ENCODE measurements around the gene ZAP70. TPM values are rescaled to one million over a fixed set of nuclear protein-coding genes. Genes with fewer than 3 reads are reported as not detected.

ZAP70 gene
- total RNA-seq, 1 experiment from 2014 or later = 0.61 TPM

- TF ChIP-seq PRDM15 (CRISPR knock-in tag; IDR thresholded peaks at IDR 0.05) (no peak), RELA (CRISPR knock-in tag; IDR thresholded peaks at IDR 0.05; ENCODE audit: borderline replicate concordance) (no peak), MLX (CRISPR knock-in tag; IDR thresholded peaks at IDR 0.05) (no peak), USF1 (CRISPR knock-in tag; IDR thresholded peaks at IDR 0.05) (peak; percentile 19; the same call in 1 of the 2 replicates), ATF3 (CRISPR knock-in tag; conservative IDR thresholded peaks at IDR 0.05) (no peak), CREB1 (CRISPR knock-in tag; IDR thresholded peaks at IDR 0.05) (no peak), MYBL2 (CRISPR knock-in tag; IDR thresholded peaks at IDR 0.05) (no peak), RORB (CRISPR knock-in tag; IDR thresholded peaks at IDR 0.05) (no peak)
Observed at GRCh38 chr2:97663962-97664635, 49.3 kb upstream of the ZAP70 start, which contains the start of gene ACTR1B (continued).

DNA sequence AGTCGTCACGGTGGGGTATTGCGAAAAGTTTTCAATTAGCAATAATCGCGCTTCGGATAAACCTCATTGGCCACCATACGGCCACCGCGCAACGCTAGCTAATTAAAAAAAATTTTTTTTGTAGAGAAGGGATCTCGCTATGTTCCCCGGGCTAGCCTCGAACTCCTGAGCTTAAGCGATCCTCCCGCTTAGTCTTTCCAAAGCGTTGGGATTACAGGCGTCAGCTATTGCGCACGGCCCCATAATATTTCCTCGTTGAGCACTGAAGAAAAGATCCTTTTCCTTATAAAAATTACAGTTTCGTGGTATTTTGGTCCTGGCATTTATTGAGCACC, 48.8 kb upstream of the ZAP70 start:
- Mint-ChIP-seq H3K27ac (peak overlapping the region; percentile 97), H3K4me1 (peaks cover 29% of the 10 kb centered on the region), H3K36me3 (0 out of 2 replicates have a peak, but pooled peaks cover 2% of the 10 kb centered on the region), H3K4me3 (peak overlapping the region; percentile 80), H3K27me3 (ENCODE audit: low read depth) (no peaks in the 10 kb centered on the region), H3K9me3 (no peaks in the 10 kb centered on the region; the same call in 1 of the 2 replicates)
- ChIA-PET POLR2A (interaction anchor here (0.6 to 2.7 kb wide), 7 partner anchors 10 to 84 kb away, joined by 3 to 23 read pairs (median 4); partner anchors contain the start of genes ANKRD36B and COX5B), CTCF (interaction anchor here (0.6 to 5.0 kb wide), 17 partner anchors 8 to 723 kb away, joined by 3 to 99 read pairs (median 6); partner anchors contain the start of gene COX5B)
- ATAC-seq (no peak), DNase-seq (ENCODE audit: low spot score) (no peak)
- TF ChIP-seq PRRX2 (CRISPR knock-in tag; IDR thresholded peaks at IDR 0.05) (no peak), MLX (CRISPR knock-in tag; IDR thresholded peaks at IDR 0.05) (no peak), ATF3 (CRISPR knock-in tag; conservative IDR thresholded peaks at IDR 0.05) (no peak)

DNA sequence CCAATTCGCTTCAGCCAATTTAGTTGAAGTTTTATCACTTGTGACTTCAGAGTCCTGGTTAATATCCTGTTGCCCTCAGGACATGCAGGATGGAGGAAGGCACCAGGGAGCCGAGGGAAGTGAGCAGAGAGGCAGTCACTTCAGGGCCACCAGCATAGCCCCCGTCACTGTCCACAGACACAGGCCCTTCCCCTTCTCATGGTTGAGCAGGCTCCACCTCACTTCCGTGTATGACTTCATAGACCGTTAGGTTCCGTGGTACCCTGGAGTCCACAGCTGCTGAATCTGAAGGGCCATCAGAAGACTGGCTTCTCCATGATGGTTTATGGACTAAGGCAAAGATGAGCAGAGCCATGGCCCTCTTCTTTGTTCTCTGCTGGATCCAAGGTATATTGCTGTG, 43.9 kb upstream of the ZAP70 start, which contains the start of gene C2orf92:
C2orf92 (plus strand) TSS at position 266 of the 400 bp plus-strand sequence; CDS start at position 342, 76 bp downstream.
- Mint-ChIP-seq H3K9me3 (no peaks in the 10 kb centered on the region; the same call in 1 of the 2 replicates), H3K27ac (no peak within 1 kb of the TSS), H3K36me3 (no peaks in the 10 kb centered on the region), H3K4me3 (no peak within 1 kb of the TSS), H3K27me3 (ENCODE audit: low read depth) (no peaks in the 10 kb centered on the region), H3K4me1 (peaks cover 15% of the 10 kb centered on the region)
- DNase-seq (ENCODE audit: low spot score) (no peak), ATAC-seq (no peak)
- CTCF ChIA-PET = interaction anchor here (1.0 kb wide), 1 partner anchor 27 kb away, joined by 3 read pairs; no protein-coding TSS in a partner anchor
- POLR2A ChIA-PET = no interaction called here
- TF ChIP-seq RORB (CRISPR knock-in tag; IDR thresholded peaks at IDR 0.05) (no peak), ELF4 (CRISPR knock-in tag; IDR thresholded peaks at IDR 0.05; ENCODE audit: low read depth) (no peak), CREM (CRISPR knock-in tag; IDR thresholded peaks at IDR 0.05) (no peak), TCF7 (CRISPR knock-in tag; IDR thresholded peaks at IDR 0.05; ENCODE audit: low read depth) (no peak), NFE2L1 (CRISPR knock-in tag; IDR thresholded peaks at IDR 0.05) (no peak), RELA (CRISPR knock-in tag; IDR thresholded peaks at IDR 0.05; ENCODE audit: borderline replicate concordance) (no peak), ZNF232 (CRISPR knock-in tag; IDR thresholded peaks at IDR 0.05) (no peak), NFYB (CRISPR knock-in tag; conservative IDR thresholded peaks at IDR 0.05; ENCODE audit: low read depth) (no peak), PRDM15 (CRISPR knock-in tag; IDR thresholded peaks at IDR 0.05) (no peak), NR1H2 (CRISPR knock-in tag; IDR thresholded peaks at IDR 0.05) (no peak), GRHL2 (CRISPR knock-in tag; IDR thresholded peaks at IDR 0.05; ENCODE audit: insufficient replicate concordance, severe bottlenecking) (no peak), ZNF423 (CRISPR knock-in tag; IDR thresholded peaks at IDR 0.05) (no peak), E2F4 (CRISPR knock-in tag; IDR thresholded peaks at IDR 0.05; ENCODE audit: borderline replicate concordance, low read depth) (no peak), PRRX2 (CRISPR knock-in tag; IDR thresholded peaks at IDR 0.05) (no peak), NR2C2 (CRISPR knock-in tag; IDR thresholded peaks at IDR 0.05) (no peak)

Measured in WTC11 (cell line).